GM21723 (cell line): ENCODE results near the gene MROH2B.

Source experiments
- ATAC-seq: cut with Tn5 transposase; IDR thresholded peaks from one replicate; pipeline ENCODE4 v1.9.1; 2021; ENCODE audit warnings: mild to moderate bottlenecking, moderate library complexity; ENCODE audit not compliant: unreplicated experiment

Gene MROH2B

DNA sequence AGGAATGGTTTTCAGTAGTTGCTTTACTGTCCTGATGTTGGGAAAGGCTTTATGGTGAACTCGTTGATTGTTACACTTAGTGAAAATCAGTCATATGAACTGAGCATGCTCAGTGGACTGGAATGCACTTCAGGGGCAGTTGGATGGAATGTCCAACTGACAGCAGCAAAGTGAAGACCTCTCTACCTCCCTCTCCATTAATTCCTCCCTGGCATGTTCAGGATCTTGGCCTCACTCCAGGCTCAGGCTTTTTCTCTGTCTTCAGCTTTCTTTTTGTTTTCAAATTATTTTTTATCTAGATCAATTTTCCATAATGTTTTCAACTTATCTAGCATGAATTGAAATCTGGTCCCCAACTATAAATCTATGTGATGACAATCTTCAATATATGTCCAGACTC, at the start of gene MROH2B:
Gene MROH2B, minus strand, starts transcription at position 101 of the 400 bp plus-strand sequence. CDS start 490 bp downstream, outside the sequence.
- no peak for ATAC-seq

GRCh38 chr5:41120600-41120999, 49.5 kb upstream of the MROH2B start:
- ATAC-seq = no peak

DNA sequence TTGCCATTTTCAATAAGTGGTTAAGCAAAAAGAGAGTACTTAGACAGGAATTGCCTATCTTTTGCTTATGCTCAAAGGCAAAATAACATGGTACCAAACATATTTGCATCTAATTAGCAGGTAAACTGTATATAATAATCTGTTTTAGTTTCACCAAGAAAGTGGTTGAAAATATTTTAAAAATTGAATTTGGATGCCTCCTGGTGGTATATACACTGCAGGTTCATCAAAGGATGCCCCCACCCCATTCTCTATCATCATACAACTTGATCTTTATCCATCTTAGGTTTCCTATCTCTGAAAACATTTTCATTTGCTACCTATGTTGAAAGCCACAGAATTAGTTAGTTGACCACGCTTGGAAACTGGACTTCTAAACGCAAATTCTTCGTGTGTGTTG, 47.0 kb upstream of the MROH2B start:
- no peak for ATAC-seq

DNA sequence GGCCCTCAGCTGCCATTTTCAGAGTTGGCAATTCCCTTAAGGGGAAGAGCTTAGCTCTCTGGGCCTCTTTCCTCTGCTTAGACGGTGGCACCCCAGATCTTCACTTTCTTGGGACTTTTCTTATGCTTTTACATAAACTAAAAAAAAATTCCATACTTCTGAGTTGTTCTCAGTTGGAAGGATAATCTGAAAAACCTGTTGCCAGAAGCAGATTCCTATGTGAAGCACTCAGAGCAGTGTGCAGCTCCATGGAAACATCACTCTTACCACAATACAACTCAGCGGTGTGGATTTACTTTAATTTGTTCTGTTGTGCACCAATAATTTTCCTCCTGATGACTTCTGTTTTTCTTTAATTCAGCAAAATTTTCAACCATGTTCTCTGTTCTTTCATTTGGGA, 44.1 kb upstream of the MROH2B start:
- no peak for ATAC-seq

- no peak for ATAC-seq
Measured at GRCh38 chr5:41112486-41113455, 41.6 kb upstream of the MROH2B start.

- ATAC-seq = no peak
Measured at GRCh38 chr5:41109186-41109585, 38.0 kb upstream of the MROH2B start.

DNA sequence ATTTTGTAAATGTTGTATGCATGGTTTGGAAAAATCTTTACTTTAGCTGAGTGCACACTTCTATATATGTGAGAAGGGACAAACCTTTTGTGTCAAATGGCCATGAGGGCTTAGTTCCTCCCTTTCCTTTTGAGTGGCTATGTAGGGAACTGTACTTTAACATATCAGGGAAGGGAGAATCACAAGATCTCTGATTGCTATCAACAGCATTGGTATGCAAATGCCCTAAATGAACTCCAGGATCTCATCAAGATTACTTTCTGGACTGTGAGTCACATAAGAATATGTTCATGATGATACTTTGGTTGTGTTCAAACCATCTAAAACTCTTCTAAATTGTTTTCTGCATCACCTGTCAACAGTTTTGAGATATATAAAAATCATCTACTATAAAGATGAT, 31.2 kb upstream of the MROH2B start:
- no peak for ATAC-seq

GRCh38 chr5:41097642-41098041, 26.5 kb upstream of the MROH2B start:
- ATAC-seq = peak; percentile 56

DNA sequence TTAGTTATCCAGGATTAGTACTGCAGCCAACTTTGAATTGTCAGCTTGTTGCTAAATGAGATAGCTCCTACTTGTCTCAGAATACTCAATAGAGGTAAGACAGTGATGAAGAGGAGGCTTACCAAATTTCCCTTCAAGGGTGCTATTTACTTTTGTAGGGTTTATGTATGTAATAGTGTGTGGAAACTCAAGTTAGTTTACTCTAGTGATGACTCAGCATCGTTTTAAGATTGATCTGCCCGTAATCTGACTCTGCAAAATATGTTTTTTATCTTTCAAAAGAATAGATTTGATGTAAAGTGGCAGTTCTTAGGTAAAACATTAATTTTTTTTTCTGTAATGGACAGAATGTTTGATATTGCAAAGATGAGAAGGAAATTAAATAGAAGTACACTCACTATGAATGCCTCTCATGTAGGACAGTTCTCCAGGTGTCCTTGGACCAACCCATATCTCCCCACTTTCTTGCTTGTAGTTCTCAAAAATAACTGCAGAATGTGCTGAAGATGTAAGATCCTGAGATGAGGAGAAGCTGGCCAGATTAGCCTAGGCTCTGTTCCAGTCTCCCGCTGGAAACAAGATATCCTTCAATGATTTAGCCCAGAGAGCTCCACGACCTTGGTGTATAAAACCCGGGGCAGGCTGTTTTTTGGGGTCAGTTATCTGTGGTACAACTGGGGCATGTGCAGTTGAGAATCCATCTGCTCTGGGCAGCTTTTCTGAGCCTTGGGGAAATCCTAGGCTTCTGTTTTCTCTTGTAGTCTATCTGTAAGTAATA, 24.4 kb upstream of the MROH2B start:
- no peak for ATAC-seq

DNA sequence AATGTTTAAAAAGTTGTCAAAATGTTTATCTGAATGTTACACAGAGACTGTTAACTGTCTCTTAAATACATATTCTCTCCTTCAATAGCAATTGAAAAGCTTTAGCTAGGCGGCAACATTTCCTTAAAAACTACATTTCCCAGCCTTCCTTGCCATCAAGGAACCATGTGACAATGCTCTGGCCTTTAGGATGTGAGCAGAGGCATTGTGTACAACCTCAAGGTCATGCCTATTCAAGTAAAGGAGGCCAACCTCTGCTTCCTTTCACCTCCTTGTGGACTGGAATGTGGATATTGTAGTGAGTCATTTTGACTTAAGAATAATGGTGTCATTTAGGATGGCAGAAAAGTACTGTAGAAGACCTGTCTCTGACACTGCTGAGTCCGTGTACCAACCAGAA, 23.7 kb upstream of the MROH2B start:
- no peak for ATAC-seq

DNA sequence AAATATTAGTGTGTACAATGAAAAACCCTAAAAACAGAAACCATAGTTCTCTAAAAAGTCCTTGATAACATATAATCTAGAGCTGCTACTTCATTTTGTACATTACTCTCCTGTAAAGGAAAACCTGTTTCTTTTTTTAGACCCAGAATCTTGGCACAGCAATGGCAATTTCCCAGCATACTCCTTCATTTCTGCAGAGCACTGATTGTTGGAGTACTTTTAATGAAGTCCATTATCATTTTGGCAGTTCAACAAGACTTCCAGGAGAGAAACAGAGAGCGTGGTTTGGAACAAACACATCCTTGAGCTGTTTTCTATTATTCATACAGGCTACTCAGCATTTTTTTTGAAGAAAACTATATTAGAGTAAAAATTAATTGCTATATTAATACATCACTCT, 22.7 kb upstream of the MROH2B start:
- no peak for ATAC-seq

DNA sequence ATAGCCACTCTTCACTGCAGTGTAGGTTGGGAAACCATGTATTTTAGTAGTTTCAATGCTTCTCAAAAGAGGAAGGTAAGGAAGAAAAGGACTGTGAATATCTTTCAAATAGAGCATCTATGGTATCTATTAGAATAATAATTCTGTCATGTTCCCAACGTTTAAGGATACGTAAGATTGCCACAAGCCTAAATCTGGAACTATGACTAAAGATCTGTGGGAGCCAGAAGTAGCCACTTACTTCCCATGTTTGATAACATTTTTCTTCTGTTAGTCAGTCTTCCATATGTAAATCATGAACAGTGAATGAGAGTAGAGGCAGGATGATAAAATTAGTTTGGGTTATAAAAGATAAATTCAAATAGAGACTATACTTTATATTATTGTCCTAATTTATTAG, 16.3 kb upstream of the MROH2B start:
- ATAC-seq = no peak

DNA sequence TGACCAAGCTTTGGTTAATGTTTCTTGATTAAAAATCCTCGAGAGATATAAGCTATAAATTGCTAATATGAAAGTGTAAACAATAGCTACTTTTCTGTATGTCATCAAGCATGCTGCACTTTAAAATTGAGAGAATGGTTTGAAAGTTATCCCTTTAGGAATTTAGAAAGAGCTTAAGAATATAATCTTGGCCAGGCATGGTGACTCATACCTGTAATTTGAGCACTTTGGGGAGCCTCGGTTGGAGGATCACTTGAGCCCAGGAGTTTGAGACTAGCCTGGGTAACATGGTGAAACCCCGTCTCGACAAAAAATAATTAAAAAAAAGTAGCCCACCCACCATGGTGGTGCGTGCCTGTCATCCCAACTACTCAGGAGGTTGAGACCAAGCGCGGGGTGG, 12.2 kb upstream of the MROH2B start:
- ATAC-seq = no peak

DNA sequence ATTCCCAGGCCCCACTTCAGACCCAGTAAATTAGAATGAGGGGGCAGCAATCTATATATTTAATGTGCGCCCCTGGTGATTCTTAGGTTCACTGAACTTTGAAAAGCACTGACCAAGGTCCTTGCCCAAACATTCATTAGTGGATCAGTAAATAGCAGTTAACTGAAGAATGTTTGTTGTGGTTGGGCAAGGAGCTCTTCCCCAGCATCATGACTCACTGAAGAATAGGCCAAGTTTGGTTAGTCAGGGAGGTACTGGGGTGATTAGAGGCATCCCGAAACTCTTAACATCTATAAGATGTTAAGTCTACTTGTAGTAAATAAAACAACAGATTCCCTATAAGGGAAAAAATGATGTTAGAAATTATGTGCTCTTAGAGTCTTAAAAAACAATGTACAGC, 833 bp upstream of the MROH2B start:
- ATAC-seq = no peak

GRCh38 chr5:41067714-41068568, 3.2 kb downstream of the MROH2B start:
- no peak for ATAC-seq

- ATAC-seq = no peak
Measured at GRCh38 chr5:41065691-41066335, 5.3 kb downstream of the MROH2B start.

GRCh38 chr5:41057940-41058339, 13.2 kb downstream of the MROH2B start:
- ATAC-seq = no peak

DNA sequence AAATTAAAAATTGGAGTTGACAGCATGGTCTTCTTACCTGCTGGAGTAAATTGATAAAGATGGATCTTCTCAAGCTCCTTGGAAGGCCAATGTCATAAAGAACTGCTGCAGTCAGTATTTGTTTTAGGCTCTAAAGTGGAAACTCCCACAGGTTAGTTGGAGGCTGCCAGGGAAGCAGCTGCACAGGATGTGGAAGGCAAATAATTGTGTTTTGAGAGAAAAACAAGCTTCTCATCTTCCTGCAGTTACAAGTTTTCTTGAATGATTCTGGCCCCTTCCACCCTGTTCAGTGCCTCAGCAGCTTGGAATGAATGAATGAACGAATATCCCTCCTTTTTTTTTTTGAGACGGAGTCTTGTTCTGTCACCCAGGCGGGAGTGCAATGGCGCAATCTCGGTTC, 13.9 kb downstream of the MROH2B start:
- ATAC-seq = no peak

DNA sequence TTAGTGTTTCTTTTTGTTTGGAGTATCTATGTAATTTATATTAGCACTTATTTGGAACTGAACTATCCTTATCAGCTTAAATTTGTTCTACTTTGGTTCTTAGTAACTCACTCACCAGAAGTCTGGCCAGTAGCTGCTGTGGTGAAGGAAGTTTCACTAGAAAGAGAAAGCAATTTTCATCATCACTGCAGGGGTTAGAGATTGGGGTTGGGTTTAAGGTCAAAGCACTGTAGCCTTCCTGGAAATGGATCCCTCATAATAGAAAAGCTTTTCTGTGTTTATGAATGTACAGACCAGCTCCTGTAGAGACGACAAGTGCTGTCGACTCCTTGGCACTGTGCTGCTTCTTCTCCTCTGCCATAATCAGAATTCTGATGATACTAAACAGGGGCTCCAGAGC, 22.2 kb downstream of the MROH2B start:
- no peak for ATAC-seq

DNA sequence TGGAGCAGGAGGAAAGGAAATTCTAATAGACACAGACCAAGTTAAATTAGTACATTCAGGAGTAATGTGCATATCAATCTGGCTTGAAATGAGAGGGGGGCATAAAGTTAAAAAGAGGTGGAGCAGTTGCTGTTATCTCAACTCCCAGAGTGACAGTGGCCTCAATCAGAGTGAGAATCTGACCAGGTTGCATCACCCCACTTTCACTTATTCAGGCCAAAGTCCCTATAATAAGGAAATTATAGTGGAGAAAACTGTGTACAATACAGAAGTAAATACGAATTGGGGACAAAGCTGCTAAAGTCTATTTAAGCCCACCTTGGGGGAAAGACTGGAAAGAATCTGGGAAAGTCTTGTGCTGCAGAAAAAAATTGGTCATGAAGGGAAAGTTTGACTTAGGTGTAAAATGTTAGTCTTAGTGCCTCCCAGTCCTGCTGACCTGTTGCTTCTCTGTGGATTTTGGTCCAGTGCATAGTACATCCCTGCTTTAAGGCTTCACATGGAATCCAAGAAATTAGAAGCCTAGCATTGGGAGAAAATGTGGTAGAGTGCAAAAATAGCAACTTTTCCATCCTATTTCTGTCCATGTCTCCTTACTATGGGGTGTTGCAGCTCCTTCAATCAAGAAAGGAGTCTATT, 27.9 kb downstream of the MROH2B start:
- ATAC-seq = no peak
